GM12801 (cell line): ENCODE measurements around the gene SGPP2.

Experiments used
- TF ChIP-seq, protein P1 (sequence below): IDR thresholded peaks from one replicate; pipeline ENCODE4 v1.5.1; 2011; ENCODE audit warnings: control low read depth; ENCODE audit not compliant: insufficient read length; ENCODE audit errors: extremely low read depth

Gene SGPP2

GRCh38 chr2:222398446-222398885 lies 25.9 kb upstream of the SGPP2 start:
- TF ChIP-seq, protein P1, sequence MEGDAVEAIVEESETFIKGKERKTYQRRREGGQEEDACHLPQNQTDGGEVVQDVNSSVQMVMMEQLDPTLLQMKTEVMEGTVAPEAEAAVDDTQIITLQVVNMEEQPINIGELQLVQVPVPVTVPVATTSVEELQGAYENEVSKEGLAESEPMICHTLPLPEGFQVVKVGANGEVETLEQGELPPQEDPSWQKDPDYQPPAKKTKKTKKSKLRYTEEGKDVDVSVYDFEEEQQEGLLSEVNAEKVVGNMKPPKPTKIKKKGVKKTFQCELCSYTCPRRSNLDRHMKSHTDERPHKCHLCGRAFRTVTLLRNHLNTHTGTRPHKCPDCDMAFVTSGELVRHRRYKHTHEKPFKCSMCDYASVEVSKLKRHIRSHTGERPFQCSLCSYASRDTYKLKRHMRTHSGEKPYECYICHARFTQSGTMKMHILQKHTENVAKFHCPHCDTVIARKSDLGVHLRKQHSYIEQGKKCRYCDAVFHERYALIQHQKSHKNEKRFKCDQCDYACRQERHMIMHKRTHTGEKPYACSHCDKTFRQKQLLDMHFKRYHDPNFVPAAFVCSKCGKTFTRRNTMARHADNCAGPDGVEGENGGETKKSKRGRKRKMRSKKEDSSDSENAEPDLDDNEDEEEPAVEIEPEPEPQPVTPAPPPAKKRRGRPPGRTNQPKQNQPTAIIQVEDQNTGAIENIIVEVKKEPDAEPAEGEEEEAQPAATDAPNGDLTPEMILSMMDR, result no peak

- TF ChIP-seq, protein P1, result no peak
Measured at GRCh38 chr2:222399038-222399783, 25.1 kb upstream of the SGPP2 start.

DNA sequence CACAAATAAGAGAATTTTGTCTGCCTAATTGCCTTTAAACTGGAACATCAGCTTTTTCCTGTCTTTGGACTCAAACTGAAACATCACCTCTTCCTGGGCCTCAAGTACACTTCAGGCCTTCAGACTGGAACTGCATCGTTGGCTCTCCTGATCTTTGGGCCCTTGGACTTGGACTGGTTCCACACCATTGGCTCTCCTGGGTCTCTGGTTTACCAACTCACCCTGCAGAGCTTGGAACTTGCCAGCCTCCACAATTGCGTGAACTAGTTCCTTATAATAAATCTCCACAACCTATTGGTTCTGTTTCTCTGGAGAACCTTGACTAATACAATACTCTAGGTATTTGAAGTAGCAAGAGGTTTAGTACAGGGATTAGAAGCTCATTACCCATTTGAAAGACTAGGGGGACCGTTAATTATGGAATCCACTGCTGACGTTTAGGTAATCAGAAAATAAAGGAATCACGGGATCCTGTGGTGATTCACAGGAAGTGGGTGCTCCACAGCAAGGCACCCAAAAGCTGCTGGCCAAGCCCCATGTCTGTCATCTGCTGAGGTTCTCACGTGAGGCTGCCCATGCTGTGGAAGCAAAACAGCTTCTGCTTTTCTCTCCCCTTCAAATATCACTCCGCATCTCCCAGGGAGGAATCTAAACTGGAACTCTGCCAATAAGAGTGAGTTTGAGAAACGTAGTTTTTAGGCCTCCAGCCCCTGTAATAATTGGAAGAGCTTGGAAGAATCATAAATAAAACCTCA lies 20.0 kb upstream of the SGPP2 start:
- TF ChIP-seq, protein P1, result no peak

DNA sequence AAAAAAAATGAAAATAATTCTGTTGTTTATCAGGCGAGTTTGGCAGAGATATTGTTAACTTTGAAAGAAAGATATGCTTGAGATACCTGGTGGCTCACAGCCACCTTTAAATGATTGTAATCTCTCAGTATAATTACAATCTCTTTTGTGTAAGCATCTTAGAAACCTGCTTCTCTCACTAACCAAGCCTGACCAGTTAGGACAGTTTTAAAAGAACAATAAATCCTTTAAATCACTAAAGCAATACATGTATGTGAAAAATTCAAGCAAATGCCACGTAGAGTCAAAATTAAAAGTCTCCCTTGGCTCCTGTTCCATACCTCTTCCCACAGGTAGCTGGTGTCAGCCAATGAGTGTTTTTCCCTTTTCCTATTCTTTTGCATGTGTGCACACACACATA lies 15.7 kb upstream of the SGPP2 start:
- TF ChIP-seq, protein P1, result no peak

DNA sequence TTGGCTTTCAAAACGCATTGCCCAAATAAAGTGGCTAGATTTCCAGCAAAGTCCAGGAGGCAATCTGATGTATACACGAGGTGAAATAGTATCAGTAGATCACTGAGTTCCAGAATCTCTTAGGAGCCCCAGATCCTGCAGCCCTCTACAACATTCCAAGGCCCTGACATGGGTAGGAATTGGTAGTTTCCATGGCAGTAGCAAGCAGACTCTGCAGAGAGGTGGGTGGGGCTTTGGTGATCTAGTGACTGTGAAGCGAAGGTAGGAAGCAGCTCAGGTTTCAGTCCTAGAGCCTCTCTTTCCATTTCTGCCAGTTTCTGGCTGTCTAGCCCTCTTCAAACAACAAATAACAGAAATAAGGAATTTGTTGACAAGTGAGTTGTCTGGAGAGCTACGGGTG lies 13.8 kb upstream of the SGPP2 start:
- TF ChIP-seq, protein P1, result no peak

- TF ChIP-seq, protein P1, result no peak
Measured at GRCh38 chr2:222413295-222413911, 10.9 kb upstream of the SGPP2 start.

DNA sequence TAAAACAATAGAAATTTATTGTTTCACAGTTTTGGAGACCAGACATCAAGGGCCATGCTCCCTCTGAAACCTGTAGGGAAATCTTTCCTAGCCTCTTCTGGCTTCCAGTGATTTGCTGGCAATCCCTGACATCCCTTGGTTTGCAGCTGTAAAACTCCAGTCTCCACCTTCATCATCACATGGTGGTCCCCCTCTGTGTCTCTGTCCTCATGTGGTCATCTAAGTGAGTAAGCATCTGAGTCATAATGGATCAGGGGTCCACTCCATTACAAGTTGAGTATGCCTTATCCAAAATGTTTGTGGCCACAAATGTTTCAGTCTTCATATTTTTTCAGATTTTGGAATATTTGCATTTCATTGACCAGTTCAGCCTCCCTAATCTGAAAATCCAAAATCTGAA lies 5.6 kb upstream of the SGPP2 start:
- TF ChIP-seq, protein P1, result no peak
